ENCODE data around the gene NLGN1.

NLGN1 gene

GRCh38 chr3:174275336-174275735 lies 877.8 kb downstream of the NLGN1 start:
- no peak for DNase-seq (ENCODE audit: low read depth in 2 of 2)

- DNase-seq (ENCODE audit: low read depth in 2 of 2): no peak
Observed at GRCh38 chr3:174276826-174277225, 879.3 kb downstream of the NLGN1 start.

- no peak for DNase-seq (ENCODE audit: low read depth in 2 of 2)
Observed at GRCh38 chr3:174278094-174278493, 880.5 kb downstream of the NLGN1 start.

GRCh38 chr3:174280186-174280585 lies 882.6 kb downstream of the NLGN1 start:
- DNase-seq (ENCODE audit: low read depth in 2 of 2): no peak

- DNase-seq (ENCODE audit: low read depth in 2 of 2): no peak
Observed at GRCh38 chr3:174285242-174285864, 887.8 kb downstream of the NLGN1 start.

- DNase-seq (ENCODE audit: low read depth in 2 of 2): no peak
Observed at GRCh38 chr3:174287705-174288104, 890.2 kb downstream of the NLGN1 start.

- no peak for DNase-seq (ENCODE audit: low read depth in 2 of 2)
Observed at GRCh38 chr3:174294616-174295015, 897.1 kb downstream of the NLGN1 start.

- no peak for DNase-seq (ENCODE audit: low read depth in 2 of 2)
Observed at GRCh38 chr3:174295306-174296092, 898.0 kb downstream of the NLGN1 start.

- DNase-seq (ENCODE audit: low read depth in 2 of 2): no peak
Observed at GRCh38 chr3:174302746-174303315, 905.3 kb downstream of the NLGN1 start.

GRCh38 chr3:174303907-174304560 lies 906.5 kb downstream of the NLGN1 start:
- DNase-seq (ENCODE audit: low read depth in 2 of 2): no peak

GRCh38 chr3:174308736-174309135 lies 911.2 kb downstream of the NLGN1 start:
- DNase-seq (ENCODE audit: low read depth in 2 of 2): no peak

GRCh38 chr3:174310475-174310983 lies 913.0 kb downstream of the NLGN1 start:
- no peak for DNase-seq (ENCODE audit: low read depth in 2 of 2)

- DNase-seq (ENCODE audit: low read depth in 2 of 2): no peak
Observed at GRCh38 chr3:174315225-174315624, 917.7 kb downstream of the NLGN1 start.

- no peak for DNase-seq (ENCODE audit: low read depth in 2 of 2)
Observed at GRCh38 chr3:174317005-174317404, 919.5 kb downstream of the NLGN1 start.

- DNase-seq (ENCODE audit: low read depth in 2 of 2): no peak
Observed at GRCh38 chr3:174318181-174318580, 920.6 kb downstream of the NLGN1 start.

- no peak for DNase-seq (ENCODE audit: low read depth in 2 of 2)
Observed at GRCh38 chr3:174321548-174321947, 924.0 kb downstream of the NLGN1 start.

- no peak for DNase-seq (ENCODE audit: low read depth in 2 of 2)
Observed at GRCh38 chr3:174322789-174323188, 925.2 kb downstream of the NLGN1 start.

- DNase-seq (ENCODE audit: low read depth in 2 of 2): no peak
Observed at GRCh38 chr3:174325171-174325570, 927.6 kb downstream of the NLGN1 start.

- no peak for DNase-seq (ENCODE audit: low read depth in 2 of 2)
Observed at GRCh38 chr3:174325834-174326700, 928.5 kb downstream of the NLGN1 start.

GRCh38 chr3:174329321-174329720 lies 931.8 kb downstream of the NLGN1 start:
- DNase-seq (ENCODE audit: low read depth in 2 of 2): no peak

- DNase-seq (ENCODE audit: low read depth in 2 of 2): no peak
Observed at GRCh38 chr3:174330303-174330702, 932.8 kb downstream of the NLGN1 start.

All from stimulated activated CD8-positive, alpha-beta memory T cell treated with anti-CD3 and anti-CD28 coated beads, Interleukin-15, amount 100 ng/mL, for 4 hours (primary cell).